ENCODE data around the gene ATAD3C. TPM values are rescaled to one million over a fixed set of nuclear protein-coding genes. Genes with fewer than 3 reads are reported as not detected.

ATAD3C gene
- total and polyA plus RNA-seq, 2 donors (not counting 1 experiment from before 2014, with no cell fraction given): 0.17 TPM; not detected in 1

- peaks cover 15% of the 10 kb centered on the region for H3K4me1 ChIP-seq (ENCODE audit: control insufficient read depth, extremely low read depth, insufficient read depth, low read length)
- no peak for TF ChIP-seq EZH2 (IDR thresholded peaks at IDR 0.05; ENCODE audit: low read length, missing control alignments)
- no peak for TF ChIP-seq CTCF (conservative IDR thresholded peaks at IDR 0.05 in 1 of 2, IDR thresholded peaks at IDR 0.05 in 1 of 2; ENCODE audit: low read depth in 1 of 2, low read length in 2 of 2)
- no peak overlapping the region for H2AFZ ChIP-seq (ENCODE audit: low read length)
- no peak overlapping the region for H3K27ac ChIP-seq (ENCODE audit: insufficient read depth, low read length)
- H3K36me3 ChIP-seq (ENCODE audit: control insufficient read depth, insufficient read depth, low read length): no peaks in the 10 kb centered on the region
- no peaks in the 10 kb centered on the region for H3K79me2 ChIP-seq (ENCODE audit: control insufficient read depth, insufficient read depth, low read length)
- no peaks in the 10 kb centered on the region for H4K20me1 ChIP-seq (ENCODE audit: control insufficient read depth, extremely low read depth, insufficient read depth, low read length)
- no peak overlapping the region for H3K9ac ChIP-seq (ENCODE audit: insufficient read depth, low read length)
- H3K4me2 ChIP-seq (ENCODE audit: extremely low read depth, insufficient read depth, low read length): no peak overlapping the region
- no peaks in the 10 kb centered on the region for H3K9me3 ChIP-seq (ENCODE audit: control insufficient read depth, insufficient read depth, low read depth, low read length)
- no peak overlapping the region for H3K4me3 ChIP-seq (replicated peaks in 1 of 4; ENCODE audit: control extremely low read depth in 1 of 4, insufficient read depth in 1 of 4, low read depth in 3 of 4, low read length in 4 of 4)
- H3K27me3 ChIP-seq (ENCODE audit: control insufficient read depth, insufficient read depth, low read length): no peaks in the 10 kb centered on the region
- DNase-seq (ENCODE audit: low read depth in 2 of 2): no peak
Observed at GRCh38 chr1:1437033-1437903, 12.2 kb upstream of the ATAD3C start.

- TF ChIP-seq CTCF (conservative IDR thresholded peaks at IDR 0.05 in 1 of 2, IDR thresholded peaks at IDR 0.05 in 1 of 2; ENCODE audit: low read depth in 1 of 2, low read length in 2 of 2) (no peak), EZH2 (IDR thresholded peaks at IDR 0.05; ENCODE audit: low read length, missing control alignments) (no peak)
- H2AFZ ChIP-seq (ENCODE audit: low read length): no peak overlapping the region
- DNase-seq (ENCODE audit: low read depth in 2 of 2): peak in 1 of 2 donors; percentile 20
- no peaks in the 10 kb centered on the region for H3K9me3 ChIP-seq (ENCODE audit: control insufficient read depth, insufficient read depth, low read depth, low read length)
- no peak overlapping the region for H3K27ac ChIP-seq (ENCODE audit: insufficient read depth, low read length)
- no peaks in the 10 kb centered on the region for H3K36me3 ChIP-seq (ENCODE audit: control insufficient read depth, insufficient read depth, low read length)
- no peak overlapping the region for H3K4me3 ChIP-seq (replicated peaks in 1 of 4; ENCODE audit: control extremely low read depth in 1 of 4, insufficient read depth in 1 of 4, low read depth in 3 of 4, low read length in 4 of 4)
- H4K20me1 ChIP-seq (ENCODE audit: control insufficient read depth, extremely low read depth, insufficient read depth, low read length): no peaks in the 10 kb centered on the region
- H3K27me3 ChIP-seq (ENCODE audit: control insufficient read depth, insufficient read depth, low read length): no peaks in the 10 kb centered on the region
- H3K4me1 ChIP-seq (ENCODE audit: control insufficient read depth, extremely low read depth, insufficient read depth, low read length): peaks cover 15% of the 10 kb centered on the region
- no peak overlapping the region for H3K4me2 ChIP-seq (ENCODE audit: extremely low read depth, insufficient read depth, low read length)
- no peak overlapping the region for H3K9ac ChIP-seq (ENCODE audit: insufficient read depth, low read length)
- H3K79me2 ChIP-seq (ENCODE audit: control insufficient read depth, insufficient read depth, low read length): no peaks in the 10 kb centered on the region
Observed at GRCh38 chr1:1437904-1438376, 11.5 kb upstream of the ATAD3C start.

GRCh38 chr1:1438531-1439381 lies 10.7 kb upstream of the ATAD3C start:
- Histone ChIP-seq H3K4me3 (replicated peaks in 1 of 4; ENCODE audit: control extremely low read depth in 1 of 4, insufficient read depth in 1 of 4, low read depth in 3 of 4, low read length in 4 of 4) (no peak overlapping the region), H3K4me1 (ENCODE audit: control insufficient read depth, extremely low read depth, insufficient read depth, low read length) (peaks cover 11% of the 10 kb centered on the region), H3K4me2 (ENCODE audit: extremely low read depth, insufficient read depth, low read length) (no peak overlapping the region), H3K36me3 (ENCODE audit: control insufficient read depth, insufficient read depth, low read length) (no peaks in the 10 kb centered on the region), H3K27me3 (ENCODE audit: control insufficient read depth, insufficient read depth, low read length) (no peaks in the 10 kb centered on the region), H3K9me3 (ENCODE audit: control insufficient read depth, insufficient read depth, low read depth, low read length) (no peaks in the 10 kb centered on the region), H3K9ac (ENCODE audit: insufficient read depth, low read length) (no peak overlapping the region), H4K20me1 (ENCODE audit: control insufficient read depth, extremely low read depth, insufficient read depth, low read length) (no peaks in the 10 kb centered on the region), H3K79me2 (ENCODE audit: control insufficient read depth, insufficient read depth, low read length) (no peaks in the 10 kb centered on the region), H3K27ac (ENCODE audit: insufficient read depth, low read length) (no peak overlapping the region), H2AFZ (ENCODE audit: low read length) (no peak overlapping the region)
- no peak for DNase-seq (ENCODE audit: low read depth in 2 of 2)
- TF ChIP-seq CTCF (conservative IDR thresholded peaks at IDR 0.05 in 1 of 2, IDR thresholded peaks at IDR 0.05 in 1 of 2; ENCODE audit: low read depth in 1 of 2, low read length in 2 of 2): no peak
- no peak for TF ChIP-seq EZH2 (IDR thresholded peaks at IDR 0.05; ENCODE audit: low read length, missing control alignments)
